ENCODE measurements around the gene MEG3.

- TF ChIP-seq CTCF (IDR thresholded peaks at IDR 0.05): peak in 1 of 2 donors; percentile 21
- TF ChIP-seq POLR2AphosphoS5 (IDR thresholded peaks at IDR 0.05): no peak
- TF ChIP-seq EP300 (IDR thresholded peaks at IDR 0.05): no peak
- TF ChIP-seq POLR2A (IDR thresholded peaks at IDR 0.05): no peak
These were observed 2.3 kb downstream of the MEG3 start for GRCh38 chr14:100828031-100828769.

Data from suprapubic skin (tissue), 4 donors.